ENCODE results near the gene ARIH1. TPM values are rescaled to one million over a fixed set of nuclear protein-coding genes. Genes with fewer than 3 reads are reported as not detected.
A peak's percentile ranks its signal among the peaks of the same experiment; 100 is the strongest.

Gene ARIH1
- total RNA-seq, 6 experiments from 2014 or later, result 138 to 171 (median 159) TPM

DNA sequence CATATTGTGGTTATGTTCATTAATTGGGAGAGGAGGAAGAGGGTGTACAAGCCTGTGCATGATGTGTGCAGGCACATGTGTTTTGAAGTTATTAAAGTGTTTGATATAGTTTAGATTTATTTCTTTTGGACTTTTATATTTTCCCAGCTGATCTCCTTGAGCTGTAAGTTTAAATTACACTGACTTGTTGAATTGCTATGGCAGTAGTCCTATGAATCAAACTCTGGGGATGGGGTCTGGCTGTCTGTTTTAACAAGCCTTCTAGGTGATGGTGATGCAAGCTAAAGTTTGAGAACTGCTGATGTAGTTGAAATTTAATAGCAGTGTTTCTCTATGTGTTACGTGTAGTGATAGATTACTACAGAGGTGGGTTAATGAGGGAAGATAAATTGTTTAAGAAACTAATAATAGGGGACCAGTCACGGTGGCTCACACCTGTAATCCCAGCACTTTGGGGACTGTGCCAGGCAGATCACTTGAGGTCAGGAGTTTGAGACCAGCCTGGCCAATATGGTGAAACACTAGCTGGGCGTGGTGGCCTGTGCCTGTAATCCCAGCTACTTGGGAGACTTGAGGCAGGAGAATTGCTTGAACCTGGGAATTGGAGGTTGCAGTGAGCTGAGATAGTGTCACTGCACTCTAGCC lies 7.0 kb downstream of the ARIH1 start:
- DNase-seq, result no peak
- Mint-ChIP-seq H3K27ac (no peak overlapping the region), H3K4me3 (no peak overlapping the region), H3K4me1 (ENCODE audit: low read depth) (peaks cover 45% of the 10 kb centered on the region), H3K36me3 (ENCODE audit: low read depth) (peaks cover 42% of the 10 kb centered on the region), H3K27me3 (ENCODE audit: insufficient read depth) (no peaks in the 10 kb centered on the region), H3K9me3 (no peaks in the 10 kb centered on the region)
- TF ChIP-seq, protein P1, sequence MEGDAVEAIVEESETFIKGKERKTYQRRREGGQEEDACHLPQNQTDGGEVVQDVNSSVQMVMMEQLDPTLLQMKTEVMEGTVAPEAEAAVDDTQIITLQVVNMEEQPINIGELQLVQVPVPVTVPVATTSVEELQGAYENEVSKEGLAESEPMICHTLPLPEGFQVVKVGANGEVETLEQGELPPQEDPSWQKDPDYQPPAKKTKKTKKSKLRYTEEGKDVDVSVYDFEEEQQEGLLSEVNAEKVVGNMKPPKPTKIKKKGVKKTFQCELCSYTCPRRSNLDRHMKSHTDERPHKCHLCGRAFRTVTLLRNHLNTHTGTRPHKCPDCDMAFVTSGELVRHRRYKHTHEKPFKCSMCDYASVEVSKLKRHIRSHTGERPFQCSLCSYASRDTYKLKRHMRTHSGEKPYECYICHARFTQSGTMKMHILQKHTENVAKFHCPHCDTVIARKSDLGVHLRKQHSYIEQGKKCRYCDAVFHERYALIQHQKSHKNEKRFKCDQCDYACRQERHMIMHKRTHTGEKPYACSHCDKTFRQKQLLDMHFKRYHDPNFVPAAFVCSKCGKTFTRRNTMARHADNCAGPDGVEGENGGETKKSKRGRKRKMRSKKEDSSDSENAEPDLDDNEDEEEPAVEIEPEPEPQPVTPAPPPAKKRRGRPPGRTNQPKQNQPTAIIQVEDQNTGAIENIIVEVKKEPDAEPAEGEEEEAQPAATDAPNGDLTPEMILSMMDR (IDR thresholded peaks at IDR 0.05), result no peak

DNA sequence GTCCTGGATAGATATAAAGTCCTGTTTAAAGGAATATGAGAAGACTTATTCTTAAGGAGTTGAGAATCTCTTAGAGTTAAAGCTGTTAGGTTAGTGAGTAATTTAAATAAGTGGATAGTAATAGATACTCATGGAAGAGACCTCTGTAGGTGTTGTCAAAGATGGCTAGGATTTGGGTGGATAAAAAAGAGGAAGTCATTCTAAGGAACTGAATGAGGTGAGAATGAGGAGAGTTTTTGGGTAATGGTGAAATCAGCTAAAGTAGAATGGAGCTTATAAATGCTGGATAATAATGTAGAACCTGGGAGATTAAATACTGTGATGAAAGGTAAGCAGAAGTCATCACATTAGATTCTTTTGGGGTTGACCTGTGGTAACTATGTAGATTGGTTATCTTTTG lies 8.1 kb downstream of the ARIH1 start:
- peaks cover 35% of the 10 kb centered on the region for H3K36me3 Mint-ChIP-seq (ENCODE audit: low read depth)
- no peaks in the 10 kb centered on the region for H3K27me3 Mint-ChIP-seq (ENCODE audit: insufficient read depth)
- no peak overlapping the region for H3K4me3 Mint-ChIP-seq
- H3K27ac Mint-ChIP-seq, result no peak overlapping the region; the same call in 1 of the 2 replicates
- TF ChIP-seq, protein P1 (IDR thresholded peaks at IDR 0.05), result no peak
- no peak for DNase-seq
- no peaks in the 10 kb centered on the region for H3K9me3 Mint-ChIP-seq
- H3K4me1 Mint-ChIP-seq (ENCODE audit: low read depth), result peaks cover 40% of the 10 kb centered on the region

DNA sequence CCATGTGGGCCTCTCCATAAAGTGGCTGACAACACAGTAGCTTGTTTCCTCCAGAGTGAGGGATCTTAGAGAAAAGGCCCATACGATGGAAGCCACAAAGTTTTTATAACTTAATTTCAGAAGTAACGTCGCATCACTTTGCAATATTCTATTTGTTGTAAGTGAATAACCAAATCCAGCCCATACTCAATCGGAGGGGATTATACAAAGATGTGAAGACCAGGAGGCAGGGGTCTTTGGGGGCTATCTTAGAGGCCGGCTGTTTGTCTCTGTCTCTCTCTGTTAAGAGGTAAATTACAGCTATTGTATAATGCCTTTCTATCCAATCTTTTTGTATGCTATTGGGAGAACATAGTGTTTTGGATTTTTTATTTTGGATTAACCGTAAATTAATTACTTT lies 9.1 kb downstream of the ARIH1 start:
- Mint-ChIP-seq H3K27ac (no peak overlapping the region), H3K4me1 (ENCODE audit: low read depth) (peaks cover 49% of the 10 kb centered on the region), H3K4me3 (no peak overlapping the region), H3K9me3 (no peaks in the 10 kb centered on the region), H3K27me3 (ENCODE audit: insufficient read depth) (no peaks in the 10 kb centered on the region), H3K36me3 (ENCODE audit: low read depth) (peaks cover 35% of the 10 kb centered on the region)
- DNase-seq, result no peak
- TF ChIP-seq, protein P1 (IDR thresholded peaks at IDR 0.05), result no peak

DNA sequence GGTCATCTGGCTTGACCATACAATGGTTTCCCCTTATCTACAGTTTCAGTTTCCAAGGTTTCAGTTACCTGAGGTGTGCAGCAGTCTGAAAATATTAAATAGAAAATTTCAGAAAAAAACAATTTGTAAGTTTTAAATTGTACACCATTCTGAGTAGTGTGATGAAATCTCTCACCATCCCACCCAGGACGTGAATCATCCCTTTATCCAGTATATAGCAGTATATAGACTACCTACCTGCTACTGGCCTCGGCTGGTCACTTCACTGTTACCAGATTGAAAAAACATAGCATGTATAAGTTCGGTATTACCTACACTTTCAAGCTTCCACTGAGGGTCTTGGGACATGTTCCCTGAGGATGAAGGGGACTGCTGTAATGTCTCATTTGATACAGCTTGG lies 12.0 kb downstream of the ARIH1 start:
- DNase-seq, result no peak
- Mint-ChIP-seq H3K4me3 (no peak overlapping the region), H3K36me3 (ENCODE audit: low read depth) (peaks cover 26% of the 10 kb centered on the region), H3K27me3 (ENCODE audit: insufficient read depth) (no peaks in the 10 kb centered on the region), H3K27ac (no peak overlapping the region), H3K4me1 (ENCODE audit: low read depth) (peaks cover 62% of the 10 kb centered on the region), H3K9me3 (no peaks in the 10 kb centered on the region)
- TF ChIP-seq, protein P1 (IDR thresholded peaks at IDR 0.05), result no peak

DNA sequence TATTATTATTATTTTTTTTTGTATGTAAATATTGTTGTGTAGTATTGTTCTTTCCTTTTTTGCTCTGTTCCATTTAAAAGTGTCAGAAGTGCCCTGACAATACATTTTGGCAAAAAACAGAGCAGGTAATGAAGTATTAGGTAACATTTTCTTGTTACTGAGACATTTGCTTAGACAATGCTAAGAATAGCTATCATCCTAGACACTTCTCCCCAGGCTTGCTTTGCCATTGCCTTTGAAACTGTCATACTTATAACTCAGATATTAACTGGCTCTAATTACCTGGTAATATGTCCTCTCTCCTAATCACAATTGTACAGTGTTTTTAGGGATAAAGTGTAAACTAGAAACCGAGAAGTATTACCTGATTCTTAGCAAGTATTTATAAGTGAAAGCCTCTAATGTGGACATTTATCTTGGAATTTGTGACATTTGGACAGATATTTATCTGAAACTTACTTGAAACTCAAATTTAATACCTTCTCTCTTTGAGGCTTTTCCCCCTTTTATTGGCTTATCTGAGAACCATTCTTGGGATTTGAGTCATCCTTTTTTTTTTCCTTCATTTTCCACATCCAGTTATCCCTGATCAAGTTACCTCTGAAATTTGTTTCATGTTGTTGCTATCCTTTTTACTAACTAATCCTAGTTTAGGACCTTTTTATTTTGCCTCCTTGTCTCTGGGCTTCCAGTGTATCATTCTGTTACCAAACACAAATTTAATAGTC lies 13.1 kb downstream of the ARIH1 start:
- DNase-seq, result peak; percentile 7
- H3K27me3 Mint-ChIP-seq (ENCODE audit: insufficient read depth), result no peaks in the 10 kb centered on the region
- TF ChIP-seq, protein P1 (IDR thresholded peaks at IDR 0.05), result no peak
- H3K4me1 Mint-ChIP-seq (ENCODE audit: low read depth), result peaks cover 67% of the 10 kb centered on the region
- H3K36me3 Mint-ChIP-seq (ENCODE audit: low read depth), result peaks cover 21% of the 10 kb centered on the region
- no peaks in the 10 kb centered on the region for H3K9me3 Mint-ChIP-seq
- H3K27ac Mint-ChIP-seq, result peak overlapping the region; percentile 50
- H3K4me3 Mint-ChIP-seq, result peak overlapping the region; percentile 58
